ENCODE data around the gene NIN.

Gene NIN

DNA sequence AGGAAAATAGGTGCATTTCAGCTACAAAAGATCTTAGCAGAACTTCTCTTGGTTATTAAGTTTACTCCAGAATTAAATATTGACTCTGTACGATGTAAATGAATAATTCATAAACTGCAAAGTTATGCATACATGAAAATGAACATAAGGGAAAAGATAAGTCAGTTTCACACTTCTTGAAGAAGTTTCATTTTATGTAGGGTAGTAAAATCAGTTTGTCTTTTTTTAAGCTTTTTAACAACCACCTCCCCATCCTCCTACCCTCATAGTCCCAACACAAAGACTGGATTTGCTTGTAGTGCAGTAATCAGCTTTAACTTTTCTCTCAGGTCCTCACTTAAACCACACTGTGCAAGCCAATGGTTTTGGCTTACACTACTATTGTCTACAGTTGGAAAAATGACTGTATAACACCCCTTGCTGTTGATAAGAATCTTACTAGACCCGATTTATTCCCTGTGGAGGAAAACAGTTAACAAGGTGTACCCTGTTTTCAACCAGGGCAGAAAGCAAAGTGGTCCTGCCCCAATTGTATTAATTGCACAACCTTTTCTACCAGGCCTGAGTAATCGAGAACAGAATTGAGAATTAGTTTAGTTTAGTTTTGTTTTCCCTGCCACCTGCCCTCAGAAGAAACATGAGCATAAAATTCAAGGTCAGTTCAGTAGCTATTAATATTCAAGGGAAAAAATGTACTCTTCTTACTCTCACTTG is 44.1 kb downstream of the NIN start:
- DNase-seq: no peak

DNA sequence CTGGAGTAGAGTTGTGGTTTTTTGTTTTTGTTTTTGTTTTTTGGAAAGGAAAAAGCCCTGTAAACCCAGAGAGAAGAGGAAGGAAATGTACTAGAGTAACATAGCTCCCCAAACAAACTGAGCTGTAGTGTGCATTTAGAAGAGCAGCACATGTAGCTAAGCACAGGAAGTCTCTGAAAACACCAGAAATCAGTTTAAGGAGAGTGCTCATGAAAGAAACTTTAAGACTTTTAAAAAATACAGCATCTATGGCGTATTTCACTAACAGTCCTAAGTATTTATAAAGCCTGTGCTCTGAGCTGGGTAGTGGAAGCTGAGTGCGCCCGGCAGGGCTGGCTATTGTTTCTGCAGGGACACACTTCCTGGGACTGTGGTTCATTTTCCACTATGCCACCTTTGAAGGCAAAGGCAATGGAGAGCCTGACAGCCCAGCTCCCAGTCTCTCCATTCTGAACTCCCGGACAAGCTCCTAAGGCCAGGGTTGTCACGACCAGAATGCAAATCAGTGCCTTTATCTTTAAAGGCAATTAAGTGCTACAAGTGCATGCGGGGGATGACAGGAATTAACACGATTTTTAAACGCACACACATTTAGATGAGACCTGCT is 45.4 kb downstream of the NIN start:
- no peak for DNase-seq

DNA sequence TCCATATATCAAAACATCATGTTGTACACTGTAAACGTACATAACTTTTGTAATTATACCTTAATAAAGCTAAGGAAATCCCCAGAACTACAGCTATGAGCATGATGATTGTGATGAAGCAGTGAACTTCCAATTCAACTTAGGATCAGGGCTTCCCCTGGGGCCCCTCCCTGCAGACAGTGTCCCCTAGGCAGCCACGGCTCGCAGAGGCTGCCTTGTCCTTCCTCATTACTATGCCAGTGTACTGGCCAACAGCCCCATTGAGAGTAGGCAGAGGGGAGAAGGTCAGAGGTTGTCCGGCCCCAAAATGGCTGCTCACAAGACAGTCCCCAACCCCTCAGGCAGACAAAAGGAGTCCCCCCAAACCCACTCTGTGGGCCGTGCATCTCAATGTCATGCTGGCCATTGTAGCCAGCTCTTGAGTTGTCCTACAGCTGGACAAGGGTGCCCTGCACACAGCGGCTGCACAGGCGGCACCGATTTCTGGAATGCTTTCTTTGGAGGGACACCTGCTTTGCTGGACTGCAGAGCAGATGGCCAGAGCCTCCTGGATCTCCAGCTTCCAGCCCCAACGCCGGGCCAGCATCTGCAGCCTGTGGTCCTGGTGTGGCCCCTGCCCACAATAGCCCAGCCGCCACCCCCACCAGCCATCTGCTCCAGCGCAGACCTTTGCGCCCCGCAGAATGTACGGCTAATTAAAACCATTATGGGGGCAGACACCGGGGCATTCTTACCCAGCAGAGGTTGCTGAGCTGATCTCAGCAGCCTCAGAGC is 46.1 kb downstream of the NIN start:
- no peak for DNase-seq

DNA sequence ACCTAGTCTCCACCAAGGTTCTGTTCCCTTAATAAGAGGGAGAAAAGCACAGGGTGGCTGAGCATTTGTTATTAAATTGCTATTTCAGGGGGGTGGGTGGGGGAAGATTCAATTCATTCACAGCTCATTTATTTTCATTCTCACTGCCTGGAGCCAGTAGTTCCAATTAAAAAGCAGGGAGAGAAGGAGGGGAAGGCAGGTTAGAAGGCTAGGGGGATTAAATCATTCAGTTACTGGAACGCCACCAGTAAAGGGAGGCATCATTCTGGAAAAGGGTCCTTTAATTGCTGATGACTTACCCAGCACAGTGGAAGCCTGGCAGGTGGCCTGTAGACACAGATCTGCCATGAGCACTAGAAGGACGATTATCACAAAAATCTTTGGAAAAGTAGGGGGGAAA is 47.4 kb downstream of the NIN start:
- DNase-seq: no peak

DNA sequence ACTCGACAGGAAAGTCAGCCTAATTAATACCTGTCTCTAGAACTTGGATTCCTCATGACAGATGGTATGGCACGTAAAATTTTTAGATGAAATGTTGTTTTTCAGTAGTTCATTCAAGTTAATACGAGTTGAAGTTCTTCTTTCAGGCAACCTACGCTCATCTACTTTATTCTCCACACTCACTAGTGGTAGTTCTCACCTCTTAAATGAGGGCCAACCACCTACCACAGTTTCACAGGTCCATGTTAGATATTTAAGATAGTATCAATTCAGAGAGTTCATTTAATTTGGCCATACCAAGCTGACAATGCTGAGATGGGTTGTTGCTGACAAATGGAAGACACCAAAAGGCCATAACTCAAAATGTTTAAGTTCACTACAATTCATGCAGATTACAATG is 50.6 kb downstream of the NIN start:
- DNase-seq: no peak

DNA sequence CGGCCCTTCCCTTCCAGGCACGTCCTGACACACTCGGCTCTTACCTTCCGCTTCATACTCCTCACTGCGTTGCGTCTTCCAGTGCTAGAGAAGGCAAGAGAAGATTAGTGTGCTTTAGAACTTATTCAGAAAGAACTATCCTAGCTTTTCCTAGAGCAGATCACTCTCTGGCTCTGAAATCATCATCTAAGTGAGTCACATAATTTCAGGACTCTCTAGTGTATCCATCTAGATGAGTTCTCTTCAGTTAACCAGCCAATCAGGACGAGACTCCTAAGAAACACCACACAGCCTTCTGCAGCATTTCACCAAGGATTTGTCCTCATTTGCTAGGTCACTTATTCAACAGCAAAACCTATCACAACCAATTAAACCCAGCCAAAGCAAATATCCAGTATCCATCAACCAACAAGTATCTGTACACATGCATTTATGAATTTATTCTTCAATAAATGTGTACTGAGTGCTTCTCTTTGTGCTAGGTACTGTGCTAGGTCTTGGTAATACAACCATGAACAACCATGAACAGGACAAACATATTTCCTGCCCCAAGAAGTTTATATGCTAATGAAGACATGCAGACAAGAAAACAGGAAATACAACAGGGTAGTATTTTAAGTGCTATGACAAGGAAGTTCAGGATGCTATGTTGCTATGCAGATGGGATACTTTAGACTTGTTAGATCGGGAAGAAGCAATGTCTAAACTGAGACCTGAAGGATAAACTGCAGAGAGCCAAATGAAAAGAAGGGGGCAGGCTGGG is 52.1 kb downstream of the NIN start:
- DNase-seq: no peak

DNA sequence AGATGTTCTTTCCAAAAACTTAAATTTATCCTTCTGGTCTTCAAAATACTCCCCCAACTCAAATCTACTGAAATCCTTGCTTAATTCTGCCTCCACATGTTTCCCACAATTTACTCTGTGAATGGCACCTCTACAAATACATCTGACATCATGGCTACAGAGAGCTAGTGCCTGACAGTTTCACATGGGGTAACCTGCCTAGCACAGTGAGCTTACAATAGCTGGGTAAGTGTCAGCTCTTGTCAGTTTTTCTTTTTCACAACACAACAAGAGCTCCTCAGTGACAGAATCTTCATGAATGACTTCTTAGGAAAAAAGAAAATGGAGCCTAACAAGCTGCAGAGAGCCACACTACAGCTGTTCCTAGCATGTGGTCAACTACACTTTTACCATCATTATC is 54.4 kb downstream of the NIN start:
- DNase-seq: no peak

DNA sequence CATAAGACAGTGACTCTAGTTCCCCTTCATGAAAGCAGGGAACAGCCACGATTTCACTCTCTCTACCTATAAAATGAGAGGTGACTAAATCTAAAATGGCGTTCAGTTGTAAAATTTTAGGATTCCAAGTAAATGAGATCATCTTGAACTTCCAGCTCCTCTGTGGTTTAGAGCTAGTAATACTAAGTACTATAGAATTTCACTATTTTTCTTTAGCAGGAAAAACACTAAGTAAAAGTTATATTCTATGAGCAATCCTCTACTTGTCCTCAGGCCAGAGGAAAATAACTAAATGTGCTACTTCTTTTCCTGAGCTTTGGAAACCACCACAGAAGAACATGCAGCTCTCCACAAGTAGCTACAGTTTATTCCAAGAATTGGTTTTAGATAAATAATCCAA is 55.6 kb downstream of the NIN start:
- no peak for DNase-seq

DNA sequence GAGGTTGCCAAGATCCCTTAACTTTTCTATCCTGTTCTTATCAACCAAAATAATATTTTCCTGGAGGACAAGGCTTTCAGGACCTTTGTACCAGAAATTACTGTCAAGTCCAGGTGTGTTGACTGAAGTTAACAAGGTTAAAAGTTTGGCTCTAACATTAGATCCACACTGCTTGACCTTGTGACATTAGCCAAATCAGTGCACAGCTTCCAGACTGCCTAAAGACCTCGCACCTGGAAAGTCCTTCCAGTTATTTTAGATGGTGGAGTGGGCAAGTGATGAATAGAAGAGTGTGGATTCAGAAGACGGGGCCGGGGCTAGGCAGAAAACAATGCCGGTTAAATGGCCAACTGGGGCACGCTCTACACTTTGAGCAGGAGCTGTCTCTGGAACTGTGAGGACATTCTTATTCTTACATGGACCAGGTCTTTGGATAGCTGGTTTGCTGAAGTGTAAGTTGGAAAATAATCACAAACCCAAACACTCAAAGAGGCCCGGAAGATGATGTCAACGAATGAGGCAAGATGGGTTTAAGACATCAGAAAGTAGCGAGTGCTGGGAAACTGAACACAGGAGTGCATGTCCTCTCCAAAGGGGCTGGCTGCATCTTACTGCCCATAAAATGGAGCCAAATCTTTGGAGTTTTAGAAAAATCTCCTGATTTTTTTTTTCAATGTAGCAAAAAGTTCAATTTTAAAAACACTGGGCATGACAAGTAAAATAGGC is 56.3 kb downstream of the NIN start:
- no peak for DNase-seq

DNA sequence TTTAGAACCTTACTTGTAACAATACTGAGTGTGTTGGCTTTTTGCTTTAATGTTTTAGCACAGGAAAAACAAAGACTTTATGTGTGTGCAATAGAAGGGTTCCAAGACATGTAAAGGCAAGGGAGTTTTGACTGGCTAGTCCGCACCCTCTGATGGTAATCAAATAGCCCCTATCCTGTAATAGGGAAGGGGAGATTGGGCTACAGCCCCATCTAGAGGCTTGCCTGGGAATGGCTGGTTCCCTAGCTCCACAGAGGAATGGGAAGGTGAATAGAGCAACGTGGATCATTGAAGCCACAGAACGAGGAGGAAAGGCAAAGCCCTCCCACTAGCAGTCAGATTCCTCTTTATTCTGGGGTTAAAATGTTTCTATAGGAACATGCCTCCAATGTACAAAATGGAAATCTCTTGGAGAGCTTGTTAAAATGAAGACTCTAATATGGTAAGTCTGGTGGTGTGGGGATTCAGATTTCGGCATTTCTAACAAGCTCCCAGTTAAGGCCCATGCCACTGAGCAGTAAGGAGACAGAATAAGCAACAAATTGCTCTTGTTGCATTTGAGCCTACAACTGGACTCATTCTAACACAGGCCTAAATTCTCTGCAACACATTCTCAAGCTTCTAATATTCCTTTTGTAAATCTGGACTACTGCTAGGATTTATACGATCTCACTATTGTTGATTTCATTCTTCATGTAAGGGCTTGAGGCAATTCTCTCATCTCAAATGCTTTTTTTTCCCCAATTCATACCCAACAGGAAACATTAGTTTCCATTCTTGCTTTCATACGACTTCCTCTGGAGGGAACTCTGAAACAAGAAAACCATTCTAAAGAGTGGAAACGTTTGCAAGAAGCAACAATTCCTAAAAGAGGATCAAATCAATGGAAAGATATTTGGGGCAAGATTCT is 57.1 kb downstream of the NIN start:
- no peak for DNase-seq

DNA sequence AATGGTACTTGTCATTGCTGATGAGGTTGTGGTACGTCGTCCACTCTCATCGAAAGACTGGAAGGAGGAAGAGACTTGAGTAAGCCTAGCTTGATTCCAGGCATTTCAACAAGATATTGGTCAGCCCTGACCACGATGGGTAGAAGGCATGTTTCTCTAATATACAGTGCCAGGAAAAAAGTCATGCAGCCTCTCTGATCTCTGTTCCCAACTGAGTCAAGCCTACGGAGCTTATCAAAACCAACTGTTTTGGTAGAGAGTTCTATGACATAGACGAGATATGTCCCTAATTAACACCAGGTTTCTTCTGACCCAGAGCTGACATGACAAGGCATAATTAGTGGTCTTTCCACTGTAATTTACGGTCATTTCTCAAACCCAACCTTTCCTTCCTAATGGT is 58.5 kb downstream of the NIN start:
- DNase-seq: no peak

DNA sequence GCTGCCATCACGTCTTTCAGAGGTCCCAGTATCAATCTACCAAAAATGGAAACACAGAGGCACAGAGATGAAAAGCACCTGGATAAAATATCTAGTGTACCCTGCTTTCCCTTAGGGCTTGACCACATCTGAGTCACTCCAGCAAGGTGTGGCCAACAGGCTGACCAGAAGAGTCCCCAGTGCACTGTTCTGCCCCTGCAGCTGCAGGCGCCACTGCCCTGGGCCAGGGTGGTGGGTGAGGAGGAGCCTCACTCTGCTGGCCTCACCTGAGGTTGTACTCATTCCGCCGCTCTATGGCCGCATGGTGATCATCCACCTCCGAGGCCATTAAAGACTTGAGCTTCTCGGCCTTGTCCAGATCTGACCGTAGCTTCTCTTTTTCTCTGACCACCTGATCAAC is 60.4 kb downstream of the NIN start:
- no peak for DNase-seq

DNA sequence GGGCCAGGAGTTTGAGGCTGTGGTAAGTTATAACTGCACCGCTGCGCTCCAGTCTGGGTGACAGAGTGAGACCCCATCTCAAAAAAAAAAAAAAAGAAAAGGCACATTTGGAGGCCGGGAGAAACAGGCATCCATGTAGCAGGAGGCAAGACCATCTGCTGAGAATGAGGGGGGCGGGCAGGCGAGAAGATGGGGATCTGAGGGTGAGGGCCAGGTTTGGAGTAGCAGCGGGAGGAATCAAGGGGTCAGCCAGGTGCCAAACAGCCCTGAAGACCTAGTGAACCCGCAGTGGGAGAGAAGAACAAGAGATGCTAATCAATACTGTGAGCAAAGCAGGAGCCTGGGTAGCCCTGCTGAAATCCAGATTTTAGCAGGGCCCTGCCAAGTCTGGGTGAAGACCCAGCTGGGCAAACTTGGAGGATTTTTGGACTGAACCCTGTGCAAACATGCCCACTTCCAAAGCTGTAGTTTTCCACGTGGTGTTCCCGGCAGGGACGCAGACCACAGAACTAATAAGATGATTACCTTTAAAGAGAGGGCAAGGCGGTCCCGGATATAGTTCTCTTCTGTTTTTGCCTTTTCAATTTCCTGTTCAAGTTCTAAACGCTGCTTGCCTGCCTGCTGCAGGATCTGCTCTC is 61.0 kb downstream of the NIN start:
- no peak for DNase-seq

DNA sequence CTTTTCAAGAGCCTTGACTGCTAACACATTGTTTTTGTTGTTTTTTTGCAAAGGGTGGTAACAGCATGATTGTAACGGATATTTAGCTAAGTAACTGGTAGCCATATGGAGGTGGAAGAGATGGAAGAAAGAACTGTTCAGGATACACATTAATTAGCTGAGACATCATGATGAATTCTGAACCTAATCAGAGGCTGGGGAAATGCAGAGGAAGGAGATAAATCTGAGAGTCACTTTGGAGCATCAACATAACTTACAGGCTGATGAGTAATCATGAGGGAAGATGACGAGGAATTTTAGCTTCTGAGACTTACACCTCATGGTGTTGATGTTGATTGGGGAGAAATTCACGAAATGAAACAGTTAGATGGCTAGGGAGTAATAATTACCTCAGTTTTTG is 62.3 kb downstream of the NIN start:
- DNase-seq: no peak

DNA sequence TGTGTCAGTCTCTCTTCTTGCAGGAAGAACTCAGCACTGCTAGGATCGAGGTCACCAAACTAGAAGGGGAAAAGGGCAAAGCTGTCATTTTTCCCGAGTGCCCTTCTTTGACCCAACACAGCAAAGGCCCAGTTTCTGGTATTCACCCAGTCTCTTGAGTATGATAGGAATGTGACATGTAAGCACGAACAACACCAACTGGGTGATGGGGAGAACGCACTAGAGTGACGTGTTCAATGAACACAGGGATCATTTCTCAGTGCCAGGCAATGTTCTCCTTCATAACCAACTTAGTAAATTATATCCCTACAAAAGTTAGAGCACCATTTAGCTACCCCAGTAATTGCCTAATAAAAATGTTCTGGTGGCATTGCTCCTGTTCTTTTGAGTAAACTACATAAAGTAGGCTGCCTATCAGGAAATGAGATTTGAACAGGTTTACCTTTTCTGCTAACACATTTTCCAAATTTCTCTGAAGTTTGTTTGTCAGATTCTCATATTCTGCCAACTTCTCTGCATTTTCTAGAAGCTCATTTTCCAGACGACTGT is 64.5 kb downstream of the NIN start:
- DNase-seq: no peak

DNA sequence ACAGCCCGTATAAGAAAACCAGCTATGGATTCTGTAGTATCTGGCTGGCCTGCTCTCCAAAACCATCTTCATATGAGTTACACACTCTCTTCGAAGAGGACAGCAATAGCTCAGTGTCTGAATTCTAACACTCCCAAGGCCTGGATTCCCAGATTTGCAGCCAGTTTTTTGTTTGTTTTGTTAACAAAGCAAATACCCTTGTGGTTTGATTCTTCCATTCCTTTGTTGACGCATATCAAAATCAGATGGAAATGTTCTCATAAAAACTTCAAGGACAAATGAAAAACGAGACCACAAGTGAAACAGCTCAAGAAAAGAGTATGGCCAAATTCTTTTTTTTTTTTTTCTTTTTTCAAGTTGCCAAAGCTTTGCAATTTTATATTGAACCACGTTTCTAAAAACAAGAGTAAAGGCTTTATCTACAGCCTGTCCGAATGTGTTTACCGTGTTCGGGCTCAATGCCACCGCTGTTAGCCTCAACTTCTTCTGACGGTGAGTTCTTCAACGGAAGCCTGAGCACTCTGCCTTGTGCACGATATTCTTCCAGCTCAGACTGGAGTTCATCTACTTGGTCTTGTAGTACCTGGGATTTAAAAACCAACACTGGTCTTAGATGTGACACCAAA is 67.5 kb downstream of the NIN start:
- no peak for DNase-seq

DNA sequence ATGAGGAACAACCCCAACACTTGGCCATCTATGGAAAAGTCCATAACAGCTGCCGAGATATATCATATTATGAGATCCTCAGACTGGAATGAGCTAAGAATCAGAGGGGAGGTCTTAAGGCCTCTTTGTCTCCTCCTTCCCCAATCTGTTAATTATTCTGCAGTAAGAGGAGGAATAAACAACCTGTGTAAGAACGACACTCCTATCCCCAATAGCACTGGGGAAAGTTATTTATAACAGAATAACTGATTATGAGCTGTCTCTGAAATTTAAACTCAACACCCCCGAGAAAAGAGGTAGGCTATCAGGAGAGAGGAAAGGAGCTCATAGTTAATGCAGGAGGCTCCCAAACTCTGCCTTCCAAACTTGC is 68.0 kb downstream of the NIN start:
- no peak for DNase-seq

DNA sequence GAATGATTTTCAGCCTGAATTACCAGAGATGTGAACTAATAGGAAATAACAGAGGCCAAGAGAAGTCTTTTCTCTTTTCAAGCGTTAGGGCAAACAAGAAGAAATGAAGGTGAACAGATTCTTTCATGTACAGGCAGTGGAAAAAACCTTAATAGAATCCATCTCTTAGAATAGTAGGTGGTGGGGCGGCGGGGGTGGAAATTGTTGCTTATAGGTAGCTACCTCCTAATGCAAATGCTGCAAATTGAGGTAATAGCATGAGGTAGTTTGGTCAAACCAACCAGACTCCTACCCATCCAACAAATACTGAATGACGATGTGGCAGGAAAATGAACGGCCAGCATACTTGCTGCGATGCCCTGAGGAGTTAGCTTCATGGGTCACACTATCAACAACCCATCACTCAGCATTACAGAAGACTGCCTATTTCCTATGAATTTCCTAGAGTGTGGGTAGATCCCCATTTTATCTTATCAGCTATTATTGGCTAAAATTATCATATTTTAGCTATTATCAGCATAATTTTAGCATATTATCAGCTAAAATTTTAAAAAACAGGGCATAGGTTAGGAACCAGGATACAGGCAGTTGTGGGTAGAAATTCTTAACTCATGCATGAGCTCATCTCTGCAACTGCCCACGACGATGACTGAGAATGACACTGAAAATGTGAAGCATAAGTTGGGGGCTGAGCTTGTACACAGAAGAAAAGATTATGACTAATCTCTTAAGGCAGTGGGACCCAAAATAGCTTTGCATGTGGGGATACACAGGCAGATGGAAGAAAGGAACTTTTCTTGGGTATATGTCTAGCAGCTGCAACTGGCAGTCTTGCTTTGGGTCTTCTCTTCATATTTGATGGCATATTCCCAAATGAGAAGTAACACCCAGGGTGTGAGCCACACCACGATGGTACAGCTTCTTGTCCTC is 68.7 kb downstream of the NIN start:
- no peak for DNase-seq

DNA sequence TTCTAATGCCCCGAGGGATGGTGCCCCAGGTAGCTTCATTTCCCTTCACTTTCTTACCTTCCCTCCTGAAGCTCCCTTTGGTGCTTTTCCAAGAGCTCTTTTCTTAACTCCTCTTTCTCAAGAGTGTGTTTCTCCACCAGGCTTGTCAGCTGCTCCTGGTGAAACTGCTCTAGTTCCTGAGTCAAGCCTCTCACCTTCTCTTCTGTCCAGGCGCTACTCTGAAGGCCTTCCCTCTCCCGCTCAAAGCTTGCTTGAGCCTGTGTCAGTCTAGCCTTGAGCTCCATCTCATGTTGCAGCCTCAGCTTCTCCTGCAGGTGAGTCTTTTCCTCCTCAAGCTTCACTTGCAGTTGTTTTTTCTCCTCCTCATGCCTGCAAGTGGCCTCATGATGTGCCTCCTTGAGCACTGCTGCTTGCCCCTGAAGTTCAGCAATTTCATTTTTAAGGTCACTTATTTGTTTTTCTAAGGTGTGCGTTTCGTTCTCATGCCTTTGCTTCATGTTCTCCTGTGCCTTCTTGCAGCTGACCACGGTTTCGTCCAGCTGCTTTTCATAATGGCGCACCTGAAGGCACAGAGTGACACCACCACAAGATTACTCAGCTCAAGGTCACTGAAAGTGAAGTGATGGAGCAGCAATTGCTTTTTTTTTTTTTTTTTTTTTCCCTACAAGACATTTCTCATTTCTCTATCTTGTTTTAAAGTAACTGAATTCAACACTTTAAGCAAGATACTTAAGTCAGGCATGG is 71.0 kb downstream of the NIN start:
- no peak for DNase-seq
